Endothelial cell (in vitro differentiated cells): ENCODE data around the gene PARK7. TPM values are rescaled to one million over a fixed set of nuclear protein-coding genes. Genes with fewer than 3 reads are reported as not detected.

Experiments used
- DNase-seq: peaks from one replicate; pipeline ENCODE4 v3.0.0; 2021; ENCODE audit warnings: low spot score
- H3K27ac Mint-ChIP-seq: one replicate; pipeline ENCODE4 v1.8.0; 2021; ENCODE audit warnings: mixed read lengths, inconsistent platforms; ENCODE audit not compliant: unreplicated experiment
- H3K27me3 Mint-ChIP-seq: one replicate; pipeline ENCODE4 v1.8.0; 2021; ENCODE audit warnings: mild to moderate bottlenecking, moderate library complexity, mixed read lengths, inconsistent platforms; ENCODE audit not compliant: unreplicated experiment
- H3K36me3 Mint-ChIP-seq: one replicate; pipeline ENCODE4 v1.8.0; 2021; ENCODE audit warnings: mild to moderate bottlenecking, low read depth, mixed read lengths, inconsistent platforms; ENCODE audit not compliant: unreplicated experiment
- H3K4me1 Mint-ChIP-seq: one replicate; pipeline ENCODE4 v1.8.0; 2021; ENCODE audit warnings: mild to moderate bottlenecking, mixed read lengths, inconsistent platforms; ENCODE audit not compliant: unreplicated experiment
- H3K4me3 Mint-ChIP-seq: one replicate; pipeline ENCODE4 v1.8.0; 2021; ENCODE audit warnings: mild to moderate bottlenecking, mixed read lengths, inconsistent platforms; ENCODE audit not compliant: unreplicated experiment
- H3K9me3 Mint-ChIP-seq: one replicate; pipeline ENCODE4 v1.8.0; 2021; ENCODE audit warnings: mixed read lengths, inconsistent platforms; ENCODE audit not compliant: unreplicated experiment
- CTCF ChIP-seq: fragments of 200-600 bp; sonication (generic); IDR thresholded peaks from one replicate; pipeline ENCODE4 v1.5.0; 2021; ENCODE audit warnings: antibody characterized with exemption; ENCODE audit not compliant: unreplicated experiment
- total RNA-seq: library from RNA; stranded (reverse); fragmentation: NEBNext Ultra II Directional; extraction: Animal tissue kit (Norgen Biotek cat#: 25700); gene quantifications from one replicate; pipeline ENCODE4 v1.2.1, GENCODE V29; 2021; ENCODE audit not compliant: unreplicated experiment

Gene PARK7
- total RNA-seq, 1 donor from 2014 or later = 223 TPM

GRCh38 chr1:7928247-7928646 is 33.3 kb upstream of the PARK7 start:
- no peak overlapping the region for H3K27ac Mint-ChIP-seq
- no peaks in the 10 kb centered on the region for H3K4me1 Mint-ChIP-seq
- no peaks in the 10 kb centered on the region for H3K27me3 Mint-ChIP-seq
- no peak for TF ChIP-seq CTCF
- DNase-seq = no peak
- H3K4me3 Mint-ChIP-seq = no peak overlapping the region
- H3K36me3 Mint-ChIP-seq = no peaks in the 10 kb centered on the region
- no peaks in the 10 kb centered on the region for H3K9me3 Mint-ChIP-seq

DNA sequence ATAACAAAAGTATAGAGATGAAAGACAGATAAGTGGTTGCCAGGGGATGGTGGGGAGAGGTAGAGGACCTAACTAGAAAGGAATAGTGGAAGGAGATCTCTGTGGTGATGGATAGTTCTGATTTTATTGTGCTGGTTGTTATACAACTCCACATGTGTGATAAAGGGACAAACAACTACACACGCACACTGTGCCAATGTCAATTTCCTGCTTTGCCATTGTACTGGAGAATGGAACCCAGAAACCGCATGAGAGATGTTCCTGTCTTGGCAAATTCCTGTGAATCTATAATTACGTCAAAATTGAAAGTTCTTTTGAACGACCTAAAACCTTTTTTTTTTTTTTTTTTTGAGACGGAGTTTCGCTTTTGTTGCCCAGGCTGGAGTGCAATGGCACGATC is 31.9 kb upstream of the PARK7 start:
- Mint-ChIP-seq H3K4me1 (no peaks in the 10 kb centered on the region), H3K27me3 (no peaks in the 10 kb centered on the region), H3K27ac (no peak overlapping the region), H3K36me3 (no peaks in the 10 kb centered on the region), H3K9me3 (no peaks in the 10 kb centered on the region), H3K4me3 (no peak overlapping the region)
- DNase-seq = no peak
- TF ChIP-seq CTCF = no peak

DNA sequence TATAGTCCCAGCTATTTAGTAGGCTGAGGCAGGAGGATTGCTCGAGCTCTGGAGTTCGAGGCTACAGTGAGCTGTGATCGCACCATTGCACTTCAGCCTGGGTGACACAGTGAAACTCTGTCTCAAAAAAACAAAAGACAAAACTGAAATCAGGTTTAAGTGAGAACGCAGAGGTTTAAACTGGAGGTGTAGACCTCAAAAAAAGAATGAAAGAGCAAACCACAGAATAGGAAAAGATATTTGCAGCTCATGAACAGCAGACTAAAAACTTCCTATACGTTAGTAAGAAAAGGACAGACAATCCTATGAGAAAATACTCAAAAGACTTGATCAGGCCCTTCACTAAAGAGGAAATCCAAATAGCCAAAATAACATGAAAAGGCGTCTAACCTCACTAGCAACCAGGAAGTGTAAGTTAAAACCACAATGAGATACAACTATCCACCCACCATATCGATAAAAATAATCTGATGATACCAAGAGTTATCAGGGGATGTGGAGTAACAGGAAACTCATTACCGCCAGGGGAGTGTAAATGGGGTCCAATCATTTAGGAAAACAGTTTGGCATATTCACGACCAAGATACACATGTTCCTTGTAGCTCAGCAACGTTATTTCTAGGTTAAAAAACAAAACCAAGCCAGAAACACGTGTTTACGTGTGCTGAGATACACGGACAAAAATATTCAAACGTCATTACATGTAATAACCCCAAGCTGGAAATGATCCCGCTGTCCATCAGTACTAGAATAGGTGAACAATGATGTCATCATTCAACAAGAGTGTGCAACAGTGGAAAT is 30.7 kb upstream of the PARK7 start:
- Mint-ChIP-seq H3K4me3 (no peak overlapping the region), H3K9me3 (no peaks in the 10 kb centered on the region), H3K27me3 (no peaks in the 10 kb centered on the region), H3K4me1 (no peaks in the 10 kb centered on the region), H3K36me3 (peaks cover 4% of the 10 kb centered on the region), H3K27ac (no peak overlapping the region)
- no peak for TF ChIP-seq CTCF
- DNase-seq = no peak

DNA sequence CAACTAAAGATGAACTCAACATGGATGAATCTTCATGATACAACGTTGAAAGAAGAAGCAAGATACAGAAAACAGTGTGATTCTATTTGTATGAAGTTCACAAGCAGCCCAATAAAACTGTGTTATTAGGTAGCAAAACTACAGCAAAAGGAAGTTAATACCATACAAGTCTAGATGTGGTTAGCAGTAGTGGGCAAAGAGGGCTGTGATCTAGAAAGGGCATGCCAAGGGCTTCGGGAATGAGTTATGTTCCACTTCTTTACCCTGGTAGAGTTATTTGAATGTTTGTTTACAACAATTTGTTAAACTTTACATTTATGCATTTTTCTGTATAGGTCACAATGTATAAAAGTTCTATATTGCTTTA is 30.1 kb upstream of the PARK7 start:
- no peak for DNase-seq
- H3K4me1 Mint-ChIP-seq = no peaks in the 10 kb centered on the region
- H3K4me3 Mint-ChIP-seq = no peak overlapping the region
- TF ChIP-seq CTCF = no peak
- no peaks in the 10 kb centered on the region for H3K9me3 Mint-ChIP-seq
- peaks cover 4% of the 10 kb centered on the region for H3K36me3 Mint-ChIP-seq
- H3K27me3 Mint-ChIP-seq = no peaks in the 10 kb centered on the region
- H3K27ac Mint-ChIP-seq = no peak overlapping the region

DNA sequence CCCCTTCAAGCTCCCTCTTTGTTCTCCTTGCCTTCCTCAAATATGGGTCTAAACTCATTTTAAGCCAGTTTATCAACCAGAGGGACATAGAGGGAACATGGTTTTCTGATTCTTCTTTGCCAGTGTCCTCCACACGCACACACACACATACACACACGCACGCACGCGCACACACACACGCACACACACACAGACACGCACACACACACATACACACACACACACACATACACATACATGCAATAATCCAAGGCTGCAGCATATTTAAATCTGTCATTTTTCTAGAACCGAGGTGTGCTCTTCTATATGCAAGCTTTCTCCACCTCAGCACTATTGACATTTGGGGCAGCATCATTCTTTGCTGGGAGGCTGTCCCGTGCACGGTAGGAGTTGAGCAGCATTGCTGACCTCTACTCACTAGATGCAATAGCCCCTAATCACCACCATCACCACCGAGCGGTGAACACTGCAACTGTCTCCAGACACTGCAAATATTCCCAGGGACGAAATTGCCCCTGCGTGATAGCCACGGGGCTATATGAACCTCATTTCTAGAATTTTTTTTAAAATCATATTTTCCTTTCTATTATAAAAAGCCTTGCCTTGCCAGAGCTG is 28.9 kb upstream of the PARK7 start:
- H3K27me3 Mint-ChIP-seq = no peaks in the 10 kb centered on the region
- peaks cover 4% of the 10 kb centered on the region for H3K36me3 Mint-ChIP-seq
- H3K4me1 Mint-ChIP-seq = no peaks in the 10 kb centered on the region
- TF ChIP-seq CTCF = no peak
- no peak overlapping the region for H3K27ac Mint-ChIP-seq
- no peaks in the 10 kb centered on the region for H3K9me3 Mint-ChIP-seq
- no peak overlapping the region for H3K4me3 Mint-ChIP-seq
- DNase-seq = no peak
